Germinal center (tissue), 1 donor: ENCODE results near the gene ERC1.

Experiments used
- DNase-seq: peaks from one replicate; pipeline ENCODE4 v3.0.0; 2012; ENCODE audit warnings: mixed read lengths, low spot score

The ERC1 gene

DNA sequence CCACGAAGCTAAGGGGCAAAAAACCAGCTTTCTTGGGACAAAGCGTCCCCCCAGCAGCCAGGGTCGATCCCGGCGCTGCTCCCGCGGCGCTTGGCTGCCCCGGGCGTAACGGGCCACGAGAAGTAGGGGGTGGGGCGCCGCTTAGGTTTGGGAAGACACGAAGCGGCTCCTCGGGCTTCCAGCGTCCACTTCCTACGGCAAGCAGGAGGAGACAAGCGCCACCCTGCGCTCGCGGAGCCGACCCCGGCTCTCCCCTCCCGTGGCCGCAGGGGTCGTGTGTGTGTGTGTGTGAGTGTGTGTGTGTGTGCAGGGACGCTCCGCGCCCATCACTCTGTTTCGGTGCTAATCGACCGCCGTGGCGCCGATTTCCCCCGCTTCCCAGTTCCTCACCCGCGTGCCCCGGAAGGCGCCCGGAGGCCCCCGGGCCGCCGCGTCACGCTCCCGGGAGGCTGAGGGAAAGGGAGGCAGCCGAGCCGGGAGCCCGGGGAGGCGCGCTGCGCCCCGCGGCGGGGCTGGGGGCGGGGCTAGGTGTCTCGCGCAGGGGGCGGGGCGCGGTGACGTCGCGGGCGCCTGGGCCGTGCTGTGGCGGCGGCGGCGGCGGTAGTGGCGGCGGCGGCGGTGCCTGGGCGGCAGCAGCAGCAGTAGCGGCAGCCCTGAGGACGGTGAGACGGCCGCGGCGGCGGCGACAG lies at the start of gene ERC1:
ERC1 (plus strand) TSS at position 563 of the 689 bp plus-strand sequence. CDS start 36,681 bp downstream, outside the sequence.
- DNase-seq: peak; percentile 96

DNA sequence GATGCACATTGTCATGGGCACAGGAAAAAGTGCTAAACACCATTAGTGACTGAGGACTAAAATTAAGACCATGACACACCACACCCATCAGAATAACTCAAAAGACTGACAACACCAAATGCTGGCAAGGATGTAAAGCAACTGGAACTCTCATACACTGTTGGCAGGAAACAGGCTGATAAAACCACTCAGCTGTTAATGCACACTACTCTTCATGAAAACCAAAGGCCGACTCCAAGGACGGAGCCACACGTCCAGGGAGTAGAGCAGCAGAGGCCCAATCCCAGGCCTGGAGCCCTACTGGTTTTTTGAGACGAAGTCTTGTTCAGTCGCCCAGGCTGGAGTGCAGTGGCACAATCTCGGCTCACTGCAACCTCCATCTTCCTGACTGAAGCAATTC lies 48.0 kb upstream of the ERC1 start:
- no peak for DNase-seq

DNA sequence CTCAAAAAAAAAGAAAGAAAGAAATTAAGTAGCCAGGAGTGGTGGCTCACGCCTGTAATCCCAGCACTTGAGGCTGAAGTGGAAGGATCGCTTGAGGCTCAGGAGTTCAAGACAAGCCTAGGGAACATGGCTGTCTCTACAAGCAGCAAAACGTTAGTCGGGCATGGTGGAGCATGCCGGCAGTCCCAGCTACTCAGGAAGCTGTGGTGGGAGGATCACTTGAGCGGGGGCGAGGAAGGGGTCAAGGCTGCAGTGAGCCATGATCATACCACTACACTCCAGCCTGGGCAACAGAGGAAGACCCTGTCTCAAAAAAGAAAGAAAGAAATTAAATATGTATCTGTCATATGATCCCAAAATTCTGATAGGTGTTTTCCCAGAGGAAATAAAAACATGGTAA lies 46.8 kb upstream of the ERC1 start:
- DNase-seq: no peak

DNA sequence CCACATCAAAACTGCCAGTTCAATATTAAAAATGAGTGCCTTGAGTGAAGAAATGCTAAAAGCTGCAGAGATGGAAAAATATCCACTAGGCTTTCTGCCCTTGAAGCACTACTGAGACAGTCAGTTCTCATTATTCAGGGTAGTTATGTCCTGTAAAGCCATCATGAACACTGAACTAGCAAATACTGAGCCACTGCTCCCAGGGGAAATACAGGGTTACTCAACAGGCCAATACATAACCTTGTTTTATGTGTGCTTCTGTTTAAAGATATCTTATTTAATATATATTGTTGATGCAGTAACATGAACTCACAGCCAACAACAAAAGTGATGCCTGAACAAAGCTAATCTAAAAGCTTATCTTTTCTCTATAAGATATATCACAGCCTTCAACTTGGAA lies 44.8 kb upstream of the ERC1 start:
- no peak for DNase-seq

DNA sequence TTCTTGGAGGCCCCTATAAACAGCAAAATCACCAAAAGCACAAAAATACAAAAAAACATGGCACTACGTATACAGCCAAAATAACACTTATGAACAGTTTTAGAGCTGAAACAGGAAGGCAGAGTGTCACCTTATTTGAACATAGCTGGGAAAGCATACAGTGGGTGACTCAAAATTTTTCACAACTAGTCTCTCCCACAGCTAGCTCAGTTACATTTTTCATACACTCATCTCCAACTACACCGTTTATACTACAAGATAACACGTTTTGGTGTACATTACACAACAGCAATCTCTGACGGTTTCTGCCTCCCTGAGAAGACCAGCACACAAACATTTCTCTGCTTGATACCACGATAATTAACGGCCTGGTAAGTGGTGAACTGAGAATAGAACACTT lies 44.4 kb upstream of the ERC1 start:
- DNase-seq: no peak

DNA sequence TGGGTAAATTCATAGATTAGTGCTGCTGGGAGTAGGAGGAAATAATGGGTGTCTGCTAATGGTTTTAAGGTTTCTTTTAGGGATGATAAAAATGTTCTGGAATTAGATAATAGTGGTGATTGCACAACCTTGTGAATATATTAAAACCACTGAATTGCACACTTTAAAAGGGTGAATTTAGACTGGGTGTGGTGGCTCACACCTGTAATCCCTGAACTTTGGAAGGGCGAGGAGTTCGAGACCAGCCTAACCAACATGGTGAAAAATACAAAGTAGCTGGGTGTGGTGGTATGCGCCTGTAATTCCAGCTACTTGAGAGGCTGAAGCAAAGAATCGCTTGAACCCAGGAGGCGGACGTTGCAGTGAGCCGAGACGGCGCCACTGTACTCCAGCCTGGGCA lies 42.8 kb upstream of the ERC1 start:
- no peak for DNase-seq

DNA sequence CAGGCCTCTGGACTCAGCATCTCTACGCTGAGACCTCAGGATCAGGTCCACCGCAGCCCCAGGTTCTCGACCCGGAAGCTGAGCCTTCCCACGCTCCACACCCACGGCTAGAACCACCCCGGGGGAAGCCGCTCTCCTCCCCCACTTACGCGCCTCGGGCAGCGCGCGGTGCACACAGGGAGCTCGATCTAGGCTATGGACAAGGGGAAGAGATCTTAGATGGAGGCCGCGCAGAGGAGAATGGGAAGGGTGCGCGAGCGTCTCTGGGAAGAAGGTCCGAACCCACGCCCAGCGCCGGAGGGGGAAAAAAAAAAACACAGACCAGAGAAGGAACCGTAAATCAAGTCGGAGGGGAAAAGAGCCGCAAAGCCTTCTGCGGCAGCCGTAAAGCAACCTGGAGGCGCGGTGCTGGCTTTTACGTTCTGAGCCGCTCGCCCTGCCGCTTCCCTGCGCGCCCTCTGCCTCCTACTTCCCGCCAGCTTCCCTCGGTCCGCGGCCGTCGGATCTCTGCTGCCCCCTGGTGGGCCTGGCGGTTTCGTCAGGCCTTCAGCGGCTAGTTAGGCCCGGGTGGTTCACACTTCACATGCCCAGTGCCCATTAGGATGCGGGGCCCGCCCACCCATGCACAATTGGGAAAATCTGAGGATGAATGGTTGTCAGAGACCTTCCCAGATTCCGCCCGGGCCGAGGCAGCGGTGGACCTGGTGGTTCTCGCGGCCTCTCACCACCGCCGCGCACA lies 41.4 kb upstream of the ERC1 start, which contains the start of gene RAD52:
RAD52 (minus strand) TSS at position 242 of the 739 bp plus-strand sequence. CDS start 16,636 bp downstream, outside the sequence.
- DNase-seq: peak; percentile 88

DNA sequence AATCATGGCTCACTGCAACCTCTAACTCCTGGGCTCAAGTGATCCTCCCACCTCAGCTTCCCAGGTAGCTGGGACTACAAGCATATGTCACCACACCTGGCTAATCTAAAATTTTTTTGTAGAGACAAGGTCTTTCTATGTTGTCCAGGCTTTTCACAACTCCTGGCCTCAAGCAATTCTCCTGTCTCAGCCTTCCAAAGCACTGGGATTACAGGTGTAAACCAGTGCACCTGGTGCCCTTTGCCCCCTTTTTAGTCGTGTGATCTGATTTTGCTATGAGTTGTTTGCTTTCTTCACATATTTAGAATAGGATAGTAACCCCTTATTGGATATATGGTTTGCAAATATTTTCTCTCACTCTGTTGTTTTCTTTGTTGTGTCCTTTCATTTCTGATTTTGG lies 39.8 kb upstream of the ERC1 start:
- DNase-seq: no peak

DNA sequence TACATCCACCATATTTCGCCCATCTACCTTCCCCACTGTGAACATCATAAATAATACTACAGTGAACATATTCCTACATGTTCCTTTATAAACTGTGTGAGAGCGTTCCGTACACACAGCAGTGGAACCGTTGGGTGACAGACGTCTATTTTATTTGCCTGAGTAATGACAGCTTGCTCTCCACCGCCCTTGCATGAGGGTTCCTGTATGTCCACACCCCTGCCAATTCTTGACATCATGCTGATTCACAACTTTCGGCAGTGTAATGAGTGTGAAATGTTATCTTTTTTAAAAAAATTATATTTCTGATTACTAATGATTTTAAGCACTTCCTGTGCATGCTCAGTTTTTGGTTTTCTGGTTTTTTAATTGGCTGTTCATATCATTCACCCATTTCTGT lies 37.2 kb upstream of the ERC1 start:
- DNase-seq: no peak

DNA sequence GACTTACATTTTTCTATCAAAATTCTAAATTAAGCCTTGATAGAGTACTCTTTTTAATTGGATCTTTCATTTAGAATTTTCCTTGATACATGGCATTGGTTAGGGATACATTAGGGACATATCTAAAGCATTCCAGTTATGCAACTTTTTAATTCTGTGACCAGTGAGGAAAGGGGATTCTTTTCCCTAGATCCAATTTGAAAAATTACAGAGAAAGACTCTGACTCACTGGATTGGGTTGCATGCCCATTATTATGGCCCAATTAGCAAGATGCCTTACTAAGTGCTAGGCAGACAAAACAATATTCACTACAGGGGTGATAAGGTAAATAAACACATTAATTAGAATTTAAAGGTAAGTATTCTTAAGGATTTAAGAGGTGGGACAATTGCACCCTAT lies 36.3 kb upstream of the ERC1 start:
- DNase-seq: no peak

DNA sequence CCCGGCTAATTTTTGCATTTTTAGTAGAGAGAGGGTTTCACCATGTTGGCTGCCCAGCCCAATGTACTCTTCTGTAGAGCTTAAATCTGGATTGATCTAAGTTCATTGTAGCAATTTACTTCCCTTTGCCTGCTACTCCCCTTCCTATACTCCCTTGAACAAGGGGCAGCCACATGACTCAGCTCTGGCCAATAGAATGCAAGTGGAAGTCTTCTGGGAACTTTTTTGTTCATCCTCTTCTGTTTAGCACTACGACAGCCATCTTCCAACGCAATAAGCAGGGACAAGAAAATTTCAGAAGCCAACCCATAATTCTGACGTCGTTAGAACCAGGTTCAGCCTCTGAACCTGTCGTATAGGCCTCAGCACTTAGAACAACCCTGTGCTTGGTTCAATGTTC lies 35.1 kb upstream of the ERC1 start:
- no peak for DNase-seq

DNA sequence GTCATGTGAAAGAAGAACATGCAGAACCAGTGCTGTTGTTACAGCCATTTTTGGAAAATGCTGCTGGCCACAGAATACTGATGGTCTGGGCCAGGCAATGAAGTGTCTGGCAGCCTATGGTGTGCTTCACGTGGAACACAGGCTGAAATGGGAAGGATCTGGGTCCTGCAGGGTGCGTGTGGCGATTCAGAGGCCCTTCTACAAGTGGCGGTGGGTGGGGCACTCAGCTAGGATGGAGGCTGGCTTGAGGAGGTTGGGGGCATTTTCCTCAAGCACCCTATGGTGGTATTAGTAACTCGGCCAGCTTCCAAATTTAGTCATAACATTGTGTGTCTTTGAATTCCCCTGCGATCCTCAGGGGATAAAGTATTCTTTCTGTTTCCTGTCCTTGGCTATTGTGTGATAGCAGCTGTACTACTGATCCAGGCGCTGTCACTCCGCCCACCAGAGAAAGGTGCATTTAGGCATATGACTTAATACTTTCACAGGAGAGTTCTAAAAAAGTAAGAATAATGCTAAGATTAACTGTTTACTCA lies 32.4 kb upstream of the ERC1 start:
- no peak for DNase-seq

DNA sequence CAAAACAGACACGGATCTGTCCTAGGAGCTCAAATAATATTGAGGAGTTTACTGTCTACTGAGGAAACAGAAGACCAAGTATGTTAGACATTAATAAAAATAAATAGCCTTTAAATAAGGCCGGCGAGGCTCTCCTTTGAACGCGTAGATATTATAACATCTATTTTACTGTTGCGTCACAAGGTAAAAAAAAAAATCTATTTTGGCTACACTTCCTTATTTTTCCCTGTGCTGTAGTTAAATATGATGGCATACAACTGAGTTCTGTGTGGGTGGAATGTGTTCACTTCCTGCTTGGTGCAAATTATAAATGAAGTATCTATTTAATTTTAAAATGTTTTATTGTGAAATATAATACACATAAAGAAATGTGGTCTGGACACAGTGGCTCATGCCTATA lies 24.3 kb upstream of the ERC1 start:
- no peak for DNase-seq

DNA sequence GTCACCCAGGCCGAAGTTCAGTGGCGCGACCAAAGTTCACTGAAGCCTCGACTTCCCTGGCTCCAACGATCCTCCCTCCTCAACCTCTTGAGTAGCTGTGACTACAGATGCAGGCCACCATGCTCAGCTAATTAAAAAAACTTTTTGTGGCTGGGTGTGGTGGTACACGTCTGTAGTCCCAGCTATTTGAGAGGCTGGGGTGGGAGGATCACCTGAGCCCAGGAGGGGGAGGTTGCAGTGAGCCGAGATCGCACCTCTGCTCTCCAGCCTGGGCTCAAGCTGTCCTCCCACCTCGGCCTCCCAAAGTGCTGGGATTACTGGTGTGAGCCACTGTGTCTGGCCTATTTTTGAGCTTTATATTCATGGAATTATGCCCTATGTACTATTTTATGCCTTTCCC lies 23.4 kb upstream of the ERC1 start:
- no peak for DNase-seq

DNA sequence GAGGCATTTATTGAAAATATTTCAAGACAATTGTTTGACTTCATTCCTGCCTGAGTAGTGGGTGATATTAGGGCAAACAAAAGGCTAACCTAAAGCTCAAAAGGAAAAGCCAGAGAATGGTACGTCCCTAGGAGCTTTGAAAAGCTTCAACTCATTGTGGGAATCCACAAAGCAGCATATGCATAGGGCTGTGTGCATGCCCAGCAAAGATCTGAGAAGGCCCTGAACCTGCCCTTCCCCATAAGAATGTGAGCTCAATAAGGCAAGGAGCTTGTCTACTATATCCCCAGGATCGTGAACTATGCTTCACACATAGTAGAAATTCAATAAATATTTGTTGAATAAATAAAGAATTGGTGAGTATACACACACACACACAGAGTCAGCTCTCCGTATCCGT lies 22.5 kb upstream of the ERC1 start:
- no peak for DNase-seq

DNA sequence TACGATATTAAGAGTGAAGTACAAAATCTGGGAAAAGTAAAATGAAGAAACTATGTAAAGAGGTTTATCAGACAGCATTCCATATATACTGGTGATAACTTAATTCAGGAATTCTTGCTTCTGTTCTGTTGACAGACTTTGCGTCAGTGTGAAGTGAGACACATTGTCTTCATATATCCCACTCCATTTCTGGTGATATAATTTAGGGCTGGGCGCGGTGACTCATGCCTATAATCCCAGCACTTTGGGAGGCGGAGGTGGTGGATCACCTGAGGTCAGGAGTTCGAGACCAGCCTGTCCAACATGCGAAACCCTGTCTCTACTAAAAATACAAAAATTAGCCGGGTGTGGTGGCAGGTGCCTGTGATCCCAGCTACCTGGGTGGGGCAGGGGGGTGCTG lies 21.2 kb upstream of the ERC1 start:
- no peak for DNase-seq

DNA sequence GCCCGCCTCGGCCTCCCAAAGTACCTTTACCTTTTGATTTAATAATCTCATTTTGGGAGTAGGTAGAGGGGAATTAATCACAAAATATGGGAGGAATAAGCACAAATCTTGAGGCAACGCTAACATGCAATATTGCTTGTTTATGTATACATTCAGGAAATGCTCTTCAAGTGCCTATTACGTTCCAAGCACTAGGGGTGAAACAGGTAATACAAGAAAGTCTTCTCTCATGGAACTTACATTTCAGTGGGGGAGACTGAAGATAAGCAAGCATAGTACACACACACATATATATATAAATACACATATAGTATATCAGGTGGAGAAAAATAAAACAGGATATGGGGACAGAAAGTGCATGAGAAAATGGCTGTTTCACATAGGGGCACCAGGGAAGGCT lies 19.0 kb upstream of the ERC1 start:
- DNase-seq: no peak

DNA sequence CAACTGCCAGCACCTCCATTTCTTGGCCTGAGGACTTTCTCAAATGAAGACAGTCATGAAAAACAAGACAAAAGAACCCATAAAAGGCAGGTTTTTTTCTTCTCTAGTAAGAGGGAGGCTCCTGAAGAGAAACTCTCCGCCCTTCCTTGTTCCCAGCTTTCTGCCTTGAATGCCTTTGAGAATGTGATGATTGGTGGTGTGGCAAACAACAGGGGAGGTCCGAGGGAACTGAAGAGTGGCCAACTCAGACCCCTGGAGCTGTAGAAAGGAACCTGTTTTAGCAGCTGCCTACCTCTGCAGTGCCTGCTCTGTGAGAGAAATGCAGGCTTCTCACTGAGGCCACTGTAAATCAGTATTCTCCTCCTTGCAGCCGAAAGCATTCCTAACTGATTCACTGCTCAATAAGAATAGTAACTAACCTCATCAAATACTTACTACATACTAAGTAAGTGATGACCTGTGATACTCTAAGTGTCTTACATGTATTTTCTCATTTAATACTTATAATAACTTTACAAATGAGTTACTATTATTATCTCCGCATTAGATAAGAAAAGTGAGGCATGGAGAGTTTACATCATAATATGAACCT lies 16.7 kb upstream of the ERC1 start:
- DNase-seq: no peak

DNA sequence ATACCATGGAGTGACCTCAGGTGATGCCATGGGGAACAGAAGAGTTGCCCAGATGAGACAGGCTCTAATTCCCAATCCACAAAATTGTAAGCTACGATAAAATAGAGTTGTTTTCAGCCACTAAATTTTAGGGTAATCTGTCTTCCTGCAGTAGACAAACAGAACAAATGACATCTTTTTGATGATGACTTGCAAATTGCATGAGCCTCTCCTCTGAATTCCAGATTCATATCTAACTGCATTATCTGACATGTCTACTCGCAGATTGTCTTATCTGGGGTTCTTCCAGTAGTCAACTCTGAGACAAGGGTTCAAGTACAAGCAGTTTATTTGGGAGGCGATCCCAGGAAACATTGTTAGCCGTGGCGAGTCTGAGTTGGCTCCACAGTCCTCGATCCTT lies 14.4 kb upstream of the ERC1 start:
- no peak for DNase-seq

DNA sequence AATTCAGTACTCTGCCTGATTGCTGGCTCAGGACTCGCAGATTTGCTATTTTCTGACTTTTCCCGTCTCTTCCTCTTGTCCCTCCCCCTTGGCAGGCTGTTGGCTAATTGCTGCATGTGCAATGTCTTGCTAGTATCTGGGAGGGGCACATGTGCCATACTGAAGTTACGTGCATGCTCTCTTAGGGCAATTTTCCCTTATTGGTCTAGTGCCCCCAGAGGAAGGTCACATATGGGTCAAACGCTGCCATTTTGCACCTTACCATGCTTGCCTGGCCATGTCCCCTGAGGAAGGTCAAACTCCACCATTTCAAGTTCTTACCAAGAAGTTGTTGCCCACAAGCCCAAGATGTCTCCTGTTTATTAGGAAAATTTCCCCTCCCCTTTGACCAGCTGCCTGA lies 13.9 kb upstream of the ERC1 start:
- DNase-seq: no peak

DNA sequence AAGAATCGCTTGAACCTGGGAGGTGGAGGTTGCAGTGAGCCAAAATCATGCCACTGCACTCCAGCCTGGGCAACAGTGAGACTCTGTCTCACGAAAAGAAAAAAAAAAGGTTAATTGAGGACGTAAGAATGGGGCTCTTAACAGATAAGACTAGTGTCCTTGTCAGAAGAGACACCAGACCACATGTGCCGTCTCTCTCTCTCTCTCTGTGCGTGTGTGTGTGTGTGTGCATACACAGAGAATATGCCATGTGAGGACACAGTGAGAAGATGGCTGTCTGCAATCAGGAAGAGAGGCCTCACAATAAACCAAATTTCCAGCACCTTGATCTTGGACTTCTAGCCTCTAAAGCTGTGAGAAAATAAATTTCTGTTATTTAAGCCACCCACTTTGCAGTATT lies 11.7 kb upstream of the ERC1 start:
- DNase-seq: no peak

DNA sequence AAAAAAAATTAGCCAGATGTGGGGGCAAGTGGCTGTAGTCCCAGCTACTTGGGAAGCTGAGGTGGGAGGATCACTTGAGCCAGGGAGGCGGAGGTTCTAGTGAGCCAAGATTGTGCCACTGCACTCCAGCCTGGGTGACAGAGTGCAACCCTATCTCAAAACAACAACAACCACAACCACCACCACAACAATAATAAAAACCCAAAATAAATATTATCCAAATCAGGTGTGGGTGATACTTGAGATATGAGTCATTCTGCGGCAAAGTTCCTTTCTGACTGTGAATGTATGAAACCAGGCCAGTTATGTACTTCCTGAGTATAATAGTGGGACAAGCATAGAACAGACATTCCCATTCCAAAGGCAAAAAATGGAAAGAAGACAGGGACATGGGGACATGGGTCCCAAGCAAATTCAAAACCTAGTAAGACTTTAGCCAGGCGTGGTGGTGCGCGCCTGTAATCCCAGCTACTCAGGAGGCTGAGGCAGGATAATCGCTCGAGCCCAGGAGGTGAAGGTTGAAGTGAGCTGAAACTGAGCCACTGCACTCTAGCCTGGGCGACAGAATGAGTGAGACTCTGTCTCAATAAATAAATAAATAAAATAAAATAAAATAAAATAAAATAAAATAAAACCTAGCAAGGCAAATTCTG lies 9.7 kb upstream of the ERC1 start:
- DNase-seq: no peak

DNA sequence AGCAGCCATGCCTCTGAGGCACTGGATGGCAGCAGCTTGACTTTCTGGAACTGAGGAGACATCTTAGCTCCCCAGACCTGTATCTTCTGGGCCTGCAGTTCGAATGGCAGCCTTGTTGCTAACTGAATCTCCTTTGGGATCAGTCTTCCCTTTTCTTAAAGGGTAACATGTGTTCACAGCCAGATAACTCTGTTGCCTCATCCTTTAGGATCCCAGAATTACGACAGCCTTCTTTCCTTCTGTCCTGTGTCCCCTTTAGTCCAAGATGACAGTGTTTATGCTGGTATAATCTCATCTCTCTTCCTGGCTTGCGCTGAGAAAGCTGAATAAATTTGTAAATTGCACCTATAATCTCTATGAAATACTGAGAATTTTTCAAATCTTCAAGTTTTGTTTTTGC lies 9.1 kb upstream of the ERC1 start:
- DNase-seq: no peak
